Liver (tissue), 9 donors: ENCODE data around the gene MRPS35. TPM values are rescaled to one million over a fixed set of nuclear protein-coding genes. Genes with fewer than 3 reads are reported as not detected.

Experiments
- DNase-seq: peaks from one replicate; pipeline ENCODE4 v3.0.0-alpha.2; 2017; ENCODE audit warnings: low spot score
- H3K27ac ChIP-seq, 2 donors: one replicate each; pipeline ENCODE4 v1.7.0; 2013; ENCODE audit warnings: inconsistent platforms in 2 of 2, low read length in 2 of 2, control low read depth in 1 of 2, low read depth in 1 of 2, mild to moderate bottlenecking in 1 of 2
- H3K27me3 ChIP-seq, 4 donors: one replicate each; pipeline versions ENCODE4 v1.6.1 to v1.7.0; 2013; ENCODE audit warnings: low read length in 3 of 4, inconsistent platforms in 1 of 4, mild to moderate bottlenecking in 1 of 4, moderate library complexity in 1 of 4; ENCODE audit not compliant: control insufficient read depth in 4 of 4, insufficient read depth in 4 of 4
- H3K36me3 ChIP-seq, 4 donors: one replicate each; pipeline versions ENCODE4 v1.6.1 to v1.7.0; 2013; ENCODE audit warnings: low read length in 3 of 4, mild to moderate bottlenecking in 3 of 4, low read depth in 1 of 4, moderate library complexity in 1 of 4; ENCODE audit not compliant: control insufficient read depth in 4 of 4, insufficient read depth in 3 of 4
- H3K4me1 ChIP-seq, 4 donors: one replicate each; pipeline versions ENCODE4 v1.6.1 to v1.7.0; 2013; ENCODE audit warnings: low read length in 3 of 4, mild to moderate bottlenecking in 3 of 4, moderate library complexity in 1 of 4; ENCODE audit not compliant: control insufficient read depth in 4 of 4, insufficient read depth in 4 of 4
- H3K4me3 ChIP-seq, 3 donors: one replicate each; pipeline versions ENCODE4 v1.6.1 to v1.7.0; 2013; ENCODE audit warnings: low read length in 3 of 3, control low read depth in 1 of 3, low read depth in 1 of 3, mild to moderate bottlenecking in 1 of 3
- H3K9ac ChIP-seq, 2 donors: one replicate each; pipeline ENCODE4 v1.7.0; 2013; ENCODE audit warnings: low read length in 2 of 2, mild to moderate bottlenecking in 2 of 2, moderate library complexity in 2 of 2, control low read depth in 1 of 2, low read depth in 1 of 2
- H3K9me3 ChIP-seq, 4 donors: one replicate each; pipeline versions ENCODE4 v1.6.1 to v1.7.0; 2013; ENCODE audit warnings: low read length in 3 of 4; ENCODE audit not compliant: control insufficient read depth in 4 of 4
- EGR1 ChIP-seq, 2 donors: IDR thresholded peaks; 2 replicates each; pipeline ENCODE4 v1.6.1; 2016 to 2018; ENCODE audit warnings: antibody characterized with exemption in 2 of 2, low read depth in 2 of 2
- FOXA1 ChIP-seq: IDR thresholded peaks from 2 replicates; pipeline ENCODE4 v1.6.1; 2016; ENCODE audit warnings: antibody characterized with exemption
- FOXA2 ChIP-seq: IDR thresholded peaks from 2 replicates; pipeline ENCODE4 v1.6.1; 2016; ENCODE audit warnings: antibody characterized with exemption
- GABPA ChIP-seq, 2 donors: IDR thresholded peaks in 1 of 2; conservative IDR thresholded peaks in 1 of 2; 2 replicates each; pipeline ENCODE4 v1.6.1; 2016; ENCODE audit warnings: antibody characterized with exemption in 2 of 2, mild to moderate bottlenecking in 1 of 2, moderate library complexity in 1 of 2
- HNF4A ChIP-seq, 2 donors: conservative IDR thresholded peaks; 2 replicates each; pipeline ENCODE4 v1.6.1; 2016; ENCODE audit warnings: antibody characterized with exemption in 2 of 2, mild to moderate bottlenecking in 2 of 2
- HNF4G ChIP-seq: IDR thresholded peaks from 2 replicates; pipeline ENCODE4 v1.6.1; 2016; ENCODE audit warnings: antibody characterized with exemption
- JUND ChIP-seq, 2 donors: IDR thresholded peaks; 2 replicates each; pipeline ENCODE4 v1.6.1; 2016; ENCODE audit warnings: antibody characterized with exemption in 2 of 2
- NR2F2 ChIP-seq: IDR thresholded peaks from 2 replicates; pipeline ENCODE4 v1.6.1; 2016; ENCODE audit warnings: antibody characterized with exemption
- RXRA ChIP-seq, 2 donors: IDR thresholded peaks; 2 replicates each; pipeline ENCODE4 v1.6.1; 2017 to 2018; ENCODE audit warnings: antibody characterized with exemption in 2 of 2, mild to moderate bottlenecking in 1 of 2
- SP1 ChIP-seq: IDR thresholded peaks from 2 replicates; pipeline ENCODE4 v1.6.1; 2018; ENCODE audit warnings: antibody characterized with exemption, mild to moderate bottlenecking
- TAF1 ChIP-seq: conservative IDR thresholded peaks from 2 replicates; pipeline ENCODE4 v1.6.1; 2016; ENCODE audit warnings: antibody characterized with exemption, mild to moderate bottlenecking
- YY1 ChIP-seq: IDR thresholded peaks from 2 replicates; pipeline ENCODE4 v1.6.1; 2016; ENCODE audit warnings: antibody characterized with exemption, mild to moderate bottlenecking
- WGBS: extraction: QIAGEN DNeasy Blood & Tissue Kit; methylation state at CpG from one replicate; pipeline ENCODE4 v1.1.7; 2013; 5-methylcytosine and 5-hydroxymethylcytosine counted together
- polyA plus RNA-seq, 2 donors: library from polyadenylated mRNA; stranded (reverse) in 1 of 2; unstranded in 1 of 2; fragments of 200-250 nt in 1 of 2; fragments of >200 nt in 1 of 2; fragmentation: Nextera tagmentation in 1 of 2; extraction: Ambion mirVana in 1 of 2; gene quantifications; one replicate each; pipeline versions ENCODE4 v1.2.1 to v1.2.3, GENCODE V29; 2013 to 2015
- total RNA-seq, 2 donors: library from RNA; depleted of rRNA; stranded (reverse); fragments of >200 nt; gene quantifications; one replicate each; pipeline ENCODE4 v1.2.3, GENCODE V29; 2014
- TF ChIP-seq, protein P1 (sequence below): fragments of 150-350 bp; IDR thresholded peaks from 2 replicates; pipeline ENCODE4 v1.5.1; 2017; ENCODE audit warnings: improper control_type of control experiment, low read depth, low read length; ENCODE audit not compliant: missing input control
- TF ChIP-seq, protein P2 (sequence below): IDR thresholded peaks from 2 replicates; pipeline ENCODE4 v1.6.1; 2016; ENCODE audit warnings: antibody characterized with exemption
- TF ChIP-seq, protein P3 (sequence below): IDR thresholded peaks from 2 replicates; pipeline ENCODE4 v1.6.1; 2016; ENCODE audit warnings: antibody characterized with exemption, mild to moderate bottlenecking
- TF ChIP-seq, protein P4 (sequence below): IDR thresholded peaks from 2 replicates; pipeline ENCODE4 v1.6.1; 2016; ENCODE audit warnings: antibody characterized with exemption
- TF ChIP-seq, protein P5 (sequence below): IDR thresholded peaks from 2 replicates; pipeline ENCODE4 v1.6.1; 2016; ENCODE audit warnings: antibody characterized with exemption
- donor health status: healthy.
- donor health status: healthy.
- donor health status: healthy.
- donor health status: healthy.
- donor health status: healthy.

The MRPS35 gene
- total and polyA plus RNA-seq, 4 donors, result 27.4 to 64.3 (median 49.4) TPM

DNA sequence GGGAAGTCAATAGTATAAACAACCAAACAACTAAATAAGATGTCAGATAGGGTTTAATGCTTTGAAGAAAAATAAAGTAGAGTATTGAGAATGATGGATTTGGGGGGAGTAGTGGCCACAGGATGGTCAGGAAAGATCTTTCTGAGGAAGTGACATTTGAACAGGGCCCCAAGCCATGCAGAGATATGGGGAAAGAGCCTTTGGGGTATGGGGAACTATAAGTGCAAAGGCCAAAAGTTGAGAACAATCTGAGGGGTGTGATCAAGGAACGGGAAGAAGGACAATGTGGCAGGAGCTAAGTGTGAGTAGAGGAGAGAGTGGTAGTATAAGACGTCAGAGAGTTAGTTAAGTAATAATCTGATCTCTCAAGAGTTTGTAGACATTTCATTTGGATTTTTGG lies 1.3 kb downstream of the MRPS35 start:
- peak overlapping the region in 1 of 3 donors; percentile 78 for H3K4me3 ChIP-seq
- H3K27ac ChIP-seq, result no peak overlapping the region
- 80% methylated on average over 2 of the region's 2 CpGs for WGBS
- peaks cover 2 to 16% (median 9%) of the 10 kb centered on the region in 4 donors for H3K4me1 ChIP-seq
- H3K36me3 ChIP-seq, result peaks cover 2 to 8% (median 4%) of the 10 kb centered on the region in 4 donors
- H3K9ac ChIP-seq, result peak overlapping the region in 1 of 2 donors; percentile 98
- H3K27me3 ChIP-seq, result no peaks in the 10 kb centered on the region
- no peaks in the 10 kb centered on the region for H3K9me3 ChIP-seq
- no peak for TF ChIP-seq FOXA2
- DNase-seq, result no peak

DNA sequence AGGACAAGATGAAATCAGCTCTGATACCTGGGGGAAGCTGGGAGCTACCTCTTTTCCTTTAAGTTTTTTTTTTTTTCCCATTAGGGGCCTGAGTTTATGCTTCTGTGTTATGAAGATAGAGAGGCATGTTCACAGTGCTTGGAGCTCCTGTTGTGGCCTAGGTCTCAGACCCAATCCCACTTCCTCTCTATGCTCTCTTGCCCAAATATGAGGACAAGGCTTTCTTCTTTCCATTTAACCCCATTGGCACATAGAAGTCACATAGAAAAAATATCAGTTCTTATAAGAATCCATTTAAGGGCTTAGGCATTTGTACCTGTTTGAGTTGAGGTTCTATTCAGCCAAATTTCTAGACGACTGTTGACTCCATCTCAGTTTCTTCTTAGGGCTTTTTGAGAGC lies 12.6 kb downstream of the MRPS35 start:
- 85% methylated on average over 1 of the region's 1 CpG for WGBS
- no peaks in the 10 kb centered on the region for H3K9me3 ChIP-seq
- no peak overlapping the region for H3K4me3 ChIP-seq
- no peaks in the 10 kb centered on the region for H3K27me3 ChIP-seq
- H3K9ac ChIP-seq, result no peak overlapping the region
- no peak for DNase-seq
- TF ChIP-seq, protein P1, sequence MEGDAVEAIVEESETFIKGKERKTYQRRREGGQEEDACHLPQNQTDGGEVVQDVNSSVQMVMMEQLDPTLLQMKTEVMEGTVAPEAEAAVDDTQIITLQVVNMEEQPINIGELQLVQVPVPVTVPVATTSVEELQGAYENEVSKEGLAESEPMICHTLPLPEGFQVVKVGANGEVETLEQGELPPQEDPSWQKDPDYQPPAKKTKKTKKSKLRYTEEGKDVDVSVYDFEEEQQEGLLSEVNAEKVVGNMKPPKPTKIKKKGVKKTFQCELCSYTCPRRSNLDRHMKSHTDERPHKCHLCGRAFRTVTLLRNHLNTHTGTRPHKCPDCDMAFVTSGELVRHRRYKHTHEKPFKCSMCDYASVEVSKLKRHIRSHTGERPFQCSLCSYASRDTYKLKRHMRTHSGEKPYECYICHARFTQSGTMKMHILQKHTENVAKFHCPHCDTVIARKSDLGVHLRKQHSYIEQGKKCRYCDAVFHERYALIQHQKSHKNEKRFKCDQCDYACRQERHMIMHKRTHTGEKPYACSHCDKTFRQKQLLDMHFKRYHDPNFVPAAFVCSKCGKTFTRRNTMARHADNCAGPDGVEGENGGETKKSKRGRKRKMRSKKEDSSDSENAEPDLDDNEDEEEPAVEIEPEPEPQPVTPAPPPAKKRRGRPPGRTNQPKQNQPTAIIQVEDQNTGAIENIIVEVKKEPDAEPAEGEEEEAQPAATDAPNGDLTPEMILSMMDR, result no peak
- TF ChIP-seq, protein P2, sequence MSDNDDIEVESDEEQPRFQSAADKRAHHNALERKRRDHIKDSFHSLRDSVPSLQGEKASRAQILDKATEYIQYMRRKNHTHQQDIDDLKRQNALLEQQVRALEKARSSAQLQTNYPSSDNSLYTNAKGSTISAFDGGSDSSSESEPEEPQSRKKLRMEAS, result no peak
- TF ChIP-seq HNF4A (conservative IDR thresholded peaks at IDR 0.05) (no peak), NR2F2 (no peak), HNF4G (no peak)
- H3K36me3 ChIP-seq, result peaks cover 7 to 38% (median 24%) of the 10 kb centered on the region in 4 donors
- H3K4me1 ChIP-seq, result no peaks in the 10 kb centered on the region
- H3K27ac ChIP-seq, result no peak overlapping the region

DNA sequence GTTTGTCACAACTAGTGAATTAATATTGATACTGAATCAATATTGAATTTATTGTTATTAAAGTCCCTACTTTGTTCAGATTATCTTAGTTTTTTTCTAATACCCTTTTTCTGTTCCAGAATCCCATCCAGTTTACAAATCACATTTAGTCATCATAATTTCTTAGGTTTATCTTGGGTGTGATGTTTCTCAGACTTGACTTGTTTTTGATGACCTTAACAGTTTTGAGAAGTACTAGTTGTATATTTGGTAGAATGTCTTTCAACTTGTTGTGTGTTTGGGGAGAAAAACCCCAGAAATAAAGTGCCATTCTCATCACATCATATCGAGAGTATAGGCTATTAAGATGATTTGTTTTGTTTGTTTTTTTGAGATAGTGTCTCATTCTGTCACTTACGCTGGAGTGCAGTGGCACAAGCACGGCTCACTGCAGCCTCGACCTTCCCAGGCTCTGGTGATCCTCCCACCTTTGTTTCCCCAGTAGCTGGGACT lies 19.5 kb downstream of the MRPS35 start:
- TF ChIP-seq FOXA2 (no peak), HNF4A (conservative IDR thresholded peaks at IDR 0.05) (no peak), YY1 (no peak), NR2F2 (no peak), TAF1 (no peak), EGR1 (IDR thresholded peaks at IDR 0.05; ENCODE audit: low read depth in 2 of 2) (no peak), FOXA1 (no peak), HNF4G (no peak), RXRA (IDR thresholded peaks at IDR 0.05) (no peak), GABPA (IDR thresholded peaks at IDR 0.05 in 1 of 2, conservative IDR thresholded peaks at IDR 0.05 in 1 of 2) (no peak), JUND (IDR thresholded peaks at IDR 0.05) (no peak), SP1 (no peak)
- TF ChIP-seq, protein P3, sequence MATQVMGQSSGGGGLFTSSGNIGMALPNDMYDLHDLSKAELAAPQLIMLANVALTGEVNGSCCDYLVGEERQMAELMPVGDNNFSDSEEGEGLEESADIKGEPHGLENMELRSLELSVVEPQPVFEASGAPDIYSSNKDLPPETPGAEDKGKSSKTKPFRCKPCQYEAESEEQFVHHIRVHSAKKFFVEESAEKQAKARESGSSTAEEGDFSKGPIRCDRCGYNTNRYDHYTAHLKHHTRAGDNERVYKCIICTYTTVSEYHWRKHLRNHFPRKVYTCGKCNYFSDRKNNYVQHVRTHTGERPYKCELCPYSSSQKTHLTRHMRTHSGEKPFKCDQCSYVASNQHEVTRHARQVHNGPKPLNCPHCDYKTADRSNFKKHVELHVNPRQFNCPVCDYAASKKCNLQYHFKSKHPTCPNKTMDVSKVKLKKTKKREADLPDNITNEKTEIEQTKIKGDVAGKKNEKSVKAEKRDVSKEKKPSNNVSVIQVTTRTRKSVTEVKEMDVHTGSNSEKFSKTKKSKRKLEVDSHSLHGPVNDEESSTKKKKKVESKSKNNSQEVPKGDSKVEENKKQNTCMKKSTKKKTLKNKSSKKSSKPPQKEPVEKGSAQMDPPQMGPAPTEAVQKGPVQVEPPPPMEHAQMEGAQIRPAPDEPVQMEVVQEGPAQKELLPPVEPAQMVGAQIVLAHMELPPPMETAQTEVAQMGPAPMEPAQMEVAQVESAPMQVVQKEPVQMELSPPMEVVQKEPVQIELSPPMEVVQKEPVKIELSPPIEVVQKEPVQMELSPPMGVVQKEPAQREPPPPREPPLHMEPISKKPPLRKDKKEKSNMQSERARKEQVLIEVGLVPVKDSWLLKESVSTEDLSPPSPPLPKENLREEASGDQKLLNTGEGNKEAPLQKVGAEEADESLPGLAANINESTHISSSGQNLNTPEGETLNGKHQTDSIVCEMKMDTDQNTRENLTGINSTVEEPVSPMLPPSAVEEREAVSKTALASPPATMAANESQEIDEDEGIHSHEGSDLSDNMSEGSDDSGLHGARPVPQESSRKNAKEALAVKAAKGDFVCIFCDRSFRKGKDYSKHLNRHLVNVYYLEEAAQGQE, result no peak
- TF ChIP-seq, protein P2, result no peak
- TF ChIP-seq, protein P1, result no peak
- TF ChIP-seq, protein P4, sequence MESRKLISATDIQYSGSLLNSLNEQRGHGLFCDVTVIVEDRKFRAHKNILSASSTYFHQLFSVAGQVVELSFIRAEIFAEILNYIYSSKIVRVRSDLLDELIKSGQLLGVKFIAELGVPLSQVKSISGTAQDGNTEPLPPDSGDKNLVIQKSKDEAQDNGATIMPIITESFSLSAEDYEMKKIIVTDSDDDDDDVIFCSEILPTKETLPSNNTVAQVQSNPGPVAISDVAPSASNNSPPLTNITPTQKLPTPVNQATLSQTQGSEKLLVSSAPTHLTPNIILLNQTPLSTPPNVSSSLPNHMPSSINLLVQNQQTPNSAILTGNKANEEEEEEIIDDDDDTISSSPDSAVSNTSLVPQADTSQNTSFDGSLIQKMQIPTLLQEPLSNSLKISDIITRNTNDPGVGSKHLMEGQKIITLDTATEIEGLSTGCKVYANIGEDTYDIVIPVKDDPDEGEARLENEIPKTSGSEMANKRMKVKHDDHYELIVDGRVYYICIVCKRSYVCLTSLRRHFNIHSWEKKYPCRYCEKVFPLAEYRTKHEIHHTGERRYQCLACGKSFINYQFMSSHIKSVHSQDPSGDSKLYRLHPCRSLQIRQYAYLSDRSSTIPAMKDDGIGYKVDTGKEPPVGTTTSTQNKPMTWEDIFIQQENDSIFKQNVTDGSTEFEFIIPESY, result no peak
- TF ChIP-seq, protein P5, sequence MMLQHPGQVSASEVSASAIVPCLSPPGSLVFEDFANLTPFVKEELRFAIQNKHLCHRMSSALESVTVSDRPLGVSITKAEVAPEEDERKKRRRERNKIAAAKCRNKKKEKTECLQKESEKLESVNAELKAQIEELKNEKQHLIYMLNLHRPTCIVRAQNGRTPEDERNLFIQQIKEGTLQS, result no peak
- DNase-seq, result no peak
- WGBS, result 91% methylated on average over 4 of the region's 4 CpGs
- H3K27ac ChIP-seq, result no peak overlapping the region
- H3K27me3 ChIP-seq, result no peaks in the 10 kb centered on the region
- peaks cover 0 to 4% (median 0%) of the 10 kb centered on the region in 4 donors for H3K4me1 ChIP-seq
- H3K9me3 ChIP-seq, result no peaks in the 10 kb centered on the region
- peaks cover 6 to 13% (median 9%) of the 10 kb centered on the region in 4 donors for H3K36me3 ChIP-seq
- H3K4me3 ChIP-seq, result no peak overlapping the region
- H3K9ac ChIP-seq, result no peak overlapping the region
